ENCODE results near the gene AIG1.

AIG1 gene

GRCh38 chr6:143140767-143141166, 80.1 kb downstream of the AIG1 start:
- Histone ChIP-seq H3K4me3 (ENCODE audit: low read depth, low read length) (no peak overlapping the region), H3K36me3 (no peaks in the 10 kb centered on the region), H3K9me3 (ENCODE audit: severe bottlenecking) (no peaks in the 10 kb centered on the region), H3K27ac (no peak overlapping the region), H3K27me3 (ENCODE audit: insufficient read depth, low read depth, severe bottlenecking) (no peaks in the 10 kb centered on the region)
- no peak for TF ChIP-seq CTCF (IDR thresholded peaks at IDR 0.05; ENCODE audit: low read depth, low read length)
- no peak for DNase-seq

GRCh38 chr6:143141442-143141841, 80.8 kb downstream of the AIG1 start:
- Histone ChIP-seq H3K4me3 (ENCODE audit: low read depth, low read length) (no peak overlapping the region), H3K27me3 (ENCODE audit: insufficient read depth, low read depth, severe bottlenecking) (no peaks in the 10 kb centered on the region), H3K9me3 (ENCODE audit: severe bottlenecking) (no peaks in the 10 kb centered on the region), H3K36me3 (no peaks in the 10 kb centered on the region), H3K27ac (no peak overlapping the region)
- no peak for DNase-seq
- TF ChIP-seq CTCF (IDR thresholded peaks at IDR 0.05; ENCODE audit: low read depth, low read length) = no peak

- H3K27ac ChIP-seq = no peak overlapping the region
- H3K9me3 ChIP-seq (ENCODE audit: severe bottlenecking) = no peaks in the 10 kb centered on the region
- H3K36me3 ChIP-seq = no peaks in the 10 kb centered on the region
- no peak for TF ChIP-seq CTCF (IDR thresholded peaks at IDR 0.05; ENCODE audit: low read depth, low read length)
- no peak for DNase-seq
- H3K4me3 ChIP-seq (ENCODE audit: low read depth, low read length) = no peak overlapping the region
- no peaks in the 10 kb centered on the region for H3K27me3 ChIP-seq (ENCODE audit: insufficient read depth, low read depth, severe bottlenecking)
These were observed 85.6 kb downstream of the AIG1 start for GRCh38 chr6:143146186-143146851.

- no peak for TF ChIP-seq CTCF (IDR thresholded peaks at IDR 0.05; ENCODE audit: low read depth, low read length)
- no peak for DNase-seq
- Histone ChIP-seq H3K4me3 (ENCODE audit: low read depth, low read length) (no peak overlapping the region), H3K27ac (no peak overlapping the region), H3K9me3 (ENCODE audit: severe bottlenecking) (no peaks in the 10 kb centered on the region), H3K36me3 (no peaks in the 10 kb centered on the region), H3K27me3 (ENCODE audit: insufficient read depth, low read depth, severe bottlenecking) (no peaks in the 10 kb centered on the region)
These were observed 89.1 kb downstream of the AIG1 start for GRCh38 chr6:143149771-143150170.

GRCh38 chr6:143150281-143150680, 89.6 kb downstream of the AIG1 start:
- DNase-seq = no peak
- Histone ChIP-seq H3K9me3 (ENCODE audit: severe bottlenecking) (no peaks in the 10 kb centered on the region), H3K27me3 (ENCODE audit: insufficient read depth, low read depth, severe bottlenecking) (no peaks in the 10 kb centered on the region), H3K27ac (no peak overlapping the region), H3K36me3 (no peaks in the 10 kb centered on the region), H3K4me3 (ENCODE audit: low read depth, low read length) (no peak overlapping the region)
- no peak for TF ChIP-seq CTCF (IDR thresholded peaks at IDR 0.05; ENCODE audit: low read depth, low read length)

GRCh38 chr6:143151381-143151780, 90.7 kb downstream of the AIG1 start:
- Histone ChIP-seq H3K36me3 (no peaks in the 10 kb centered on the region), H3K9me3 (ENCODE audit: severe bottlenecking) (no peaks in the 10 kb centered on the region), H3K4me3 (ENCODE audit: low read depth, low read length) (no peak overlapping the region), H3K27ac (no peak overlapping the region), H3K27me3 (ENCODE audit: insufficient read depth, low read depth, severe bottlenecking) (no peaks in the 10 kb centered on the region)
- no peak for DNase-seq
- TF ChIP-seq CTCF (IDR thresholded peaks at IDR 0.05; ENCODE audit: low read depth, low read length) = no peak

Data from WERI-Rb-1 (cell line).